ENCODE measurements around the gene CD9.

DNA sequence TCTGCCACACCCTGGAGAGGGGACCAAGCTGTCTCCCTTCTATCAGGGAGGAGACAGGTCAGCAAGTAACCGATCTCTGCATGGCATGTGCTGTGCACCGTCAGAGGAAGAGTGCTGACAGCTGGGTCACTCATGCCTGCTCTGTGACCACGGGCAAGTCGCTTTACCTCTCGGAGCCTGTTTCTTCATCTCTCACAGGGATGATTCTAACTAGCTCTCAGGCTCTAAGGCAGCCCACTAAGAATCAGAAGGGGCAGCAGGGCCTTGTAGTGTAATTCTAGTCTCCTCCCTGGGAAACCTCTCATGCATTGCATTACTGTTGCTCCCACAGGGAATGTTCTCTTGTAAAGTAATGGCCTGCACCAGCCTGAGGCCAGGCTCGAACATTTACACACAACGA, 11.9 kb downstream of the CD9 start:
- TF ChIP-seq, protein P1, sequence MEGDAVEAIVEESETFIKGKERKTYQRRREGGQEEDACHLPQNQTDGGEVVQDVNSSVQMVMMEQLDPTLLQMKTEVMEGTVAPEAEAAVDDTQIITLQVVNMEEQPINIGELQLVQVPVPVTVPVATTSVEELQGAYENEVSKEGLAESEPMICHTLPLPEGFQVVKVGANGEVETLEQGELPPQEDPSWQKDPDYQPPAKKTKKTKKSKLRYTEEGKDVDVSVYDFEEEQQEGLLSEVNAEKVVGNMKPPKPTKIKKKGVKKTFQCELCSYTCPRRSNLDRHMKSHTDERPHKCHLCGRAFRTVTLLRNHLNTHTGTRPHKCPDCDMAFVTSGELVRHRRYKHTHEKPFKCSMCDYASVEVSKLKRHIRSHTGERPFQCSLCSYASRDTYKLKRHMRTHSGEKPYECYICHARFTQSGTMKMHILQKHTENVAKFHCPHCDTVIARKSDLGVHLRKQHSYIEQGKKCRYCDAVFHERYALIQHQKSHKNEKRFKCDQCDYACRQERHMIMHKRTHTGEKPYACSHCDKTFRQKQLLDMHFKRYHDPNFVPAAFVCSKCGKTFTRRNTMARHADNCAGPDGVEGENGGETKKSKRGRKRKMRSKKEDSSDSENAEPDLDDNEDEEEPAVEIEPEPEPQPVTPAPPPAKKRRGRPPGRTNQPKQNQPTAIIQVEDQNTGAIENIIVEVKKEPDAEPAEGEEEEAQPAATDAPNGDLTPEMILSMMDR (IDR thresholded peaks at IDR 0.05): no peak
- TF ChIP-seq POLR2A (IDR thresholded peaks at IDR 0.05): no peak
